ENCODE data around the gene NUP50. TPM values are rescaled to one million over a fixed set of nuclear protein-coding genes. Genes with fewer than 3 reads are reported as not detected.
A peak's percentile ranks its signal among the peaks of the same experiment; 100 is the strongest.

The NUP50 gene
- total and polyA plus RNA-seq, 2 donors (not counting 1 experiment from before 2014, with no cell fraction given) = 17.4 to 29.2 TPM

- H3K79me2 ChIP-seq (ENCODE audit: control insufficient read depth, insufficient read depth, low read length) = no peaks in the 10 kb centered on the region
- no peak overlapping the region for H3K4me3 ChIP-seq (replicated peaks in 1 of 4; ENCODE audit: control extremely low read depth in 1 of 4, insufficient read depth in 1 of 4, low read depth in 3 of 4, low read length in 4 of 4)
- peak in 1 of 2 donors; percentile 21 for DNase-seq (ENCODE audit: low read depth in 2 of 2)
- no peak overlapping the region for H2AFZ ChIP-seq (ENCODE audit: low read length)
- H3K4me1 ChIP-seq (ENCODE audit: control insufficient read depth, extremely low read depth, insufficient read depth, low read length) = peaks cover 10% of the 10 kb centered on the region
- H3K27ac ChIP-seq (ENCODE audit: insufficient read depth, low read length) = no peak overlapping the region
- H3K36me3 ChIP-seq (ENCODE audit: control insufficient read depth, insufficient read depth, low read length) = no peaks in the 10 kb centered on the region
- no peak overlapping the region for H3K4me2 ChIP-seq (ENCODE audit: extremely low read depth, insufficient read depth, low read length)
- H3K9me3 ChIP-seq (ENCODE audit: control insufficient read depth, insufficient read depth, low read depth, low read length) = no peaks in the 10 kb centered on the region
- TF ChIP-seq CTCF (conservative IDR thresholded peaks at IDR 0.05 in 1 of 2, IDR thresholded peaks at IDR 0.05 in 1 of 2; ENCODE audit: low read depth in 1 of 2, low read length in 2 of 2) (no peak), EZH2 (IDR thresholded peaks at IDR 0.05; ENCODE audit: low read length, missing control alignments) (no peak)
- peaks cover 4% of the 10 kb centered on the region for H4K20me1 ChIP-seq (ENCODE audit: control insufficient read depth, extremely low read depth, insufficient read depth, low read length)
- no peak overlapping the region for H3K9ac ChIP-seq (ENCODE audit: insufficient read depth, low read length)
- H3K27me3 ChIP-seq (ENCODE audit: control insufficient read depth, insufficient read depth, low read length) = no peaks in the 10 kb centered on the region
Observed at GRCh38 chr22:45218976-45219375, 55.3 kb downstream of the NUP50 start.

- DNase-seq (ENCODE audit: low read depth in 2 of 2) = no peak
- no peaks in the 10 kb centered on the region for H3K79me2 ChIP-seq (ENCODE audit: control insufficient read depth, insufficient read depth, low read length)
- peaks cover 7% of the 10 kb centered on the region for H3K4me1 ChIP-seq (ENCODE audit: control insufficient read depth, extremely low read depth, insufficient read depth, low read length)
- H3K27me3 ChIP-seq (ENCODE audit: control insufficient read depth, insufficient read depth, low read length) = no peaks in the 10 kb centered on the region
- H3K36me3 ChIP-seq (ENCODE audit: control insufficient read depth, insufficient read depth, low read length) = no peaks in the 10 kb centered on the region
- no peaks in the 10 kb centered on the region for H3K9me3 ChIP-seq (ENCODE audit: control insufficient read depth, insufficient read depth, low read depth, low read length)
- no peak overlapping the region for H3K4me3 ChIP-seq (replicated peaks in 1 of 4; ENCODE audit: control extremely low read depth in 1 of 4, insufficient read depth in 1 of 4, low read depth in 3 of 4, low read length in 4 of 4)
- TF ChIP-seq EZH2 (IDR thresholded peaks at IDR 0.05; ENCODE audit: low read length, missing control alignments) (no peak), CTCF (conservative IDR thresholded peaks at IDR 0.05 in 1 of 2, IDR thresholded peaks at IDR 0.05 in 1 of 2; ENCODE audit: low read depth in 1 of 2, low read length in 2 of 2) (no peak)
- H2AFZ ChIP-seq (ENCODE audit: low read length) = no peak overlapping the region
- no peak overlapping the region for H3K4me2 ChIP-seq (ENCODE audit: extremely low read depth, insufficient read depth, low read length)
- peaks cover 4% of the 10 kb centered on the region for H4K20me1 ChIP-seq (ENCODE audit: control insufficient read depth, extremely low read depth, insufficient read depth, low read length)
- no peak overlapping the region for H3K9ac ChIP-seq (ENCODE audit: insufficient read depth, low read length)
- H3K27ac ChIP-seq (ENCODE audit: insufficient read depth, low read length) = no peak overlapping the region
Observed at GRCh38 chr22:45221201-45221600, 57.5 kb downstream of the NUP50 start.

- H3K27ac ChIP-seq (ENCODE audit: insufficient read depth, low read length) = no peak overlapping the region
- no peaks in the 10 kb centered on the region for H4K20me1 ChIP-seq (ENCODE audit: control insufficient read depth, extremely low read depth, insufficient read depth, low read length)
- no peak overlapping the region for H3K9ac ChIP-seq (ENCODE audit: insufficient read depth, low read length)
- DNase-seq (ENCODE audit: low read depth in 2 of 2) = no peak
- no peaks in the 10 kb centered on the region for H3K4me1 ChIP-seq (ENCODE audit: control insufficient read depth, extremely low read depth, insufficient read depth, low read length)
- H3K9me3 ChIP-seq (ENCODE audit: control insufficient read depth, insufficient read depth, low read depth, low read length) = no peaks in the 10 kb centered on the region
- no peak overlapping the region for H2AFZ ChIP-seq (ENCODE audit: low read length)
- H3K4me2 ChIP-seq (ENCODE audit: extremely low read depth, insufficient read depth, low read length) = no peak overlapping the region
- no peak for TF ChIP-seq CTCF (conservative IDR thresholded peaks at IDR 0.05 in 1 of 2, IDR thresholded peaks at IDR 0.05 in 1 of 2; ENCODE audit: low read depth in 1 of 2, low read length in 2 of 2)
- no peak overlapping the region for H3K4me3 ChIP-seq (replicated peaks in 1 of 4; ENCODE audit: control extremely low read depth in 1 of 4, insufficient read depth in 1 of 4, low read depth in 3 of 4, low read length in 4 of 4)
- H3K79me2 ChIP-seq (ENCODE audit: control insufficient read depth, insufficient read depth, low read length) = no peaks in the 10 kb centered on the region
- no peaks in the 10 kb centered on the region for H3K36me3 ChIP-seq (ENCODE audit: control insufficient read depth, insufficient read depth, low read length)
- no peaks in the 10 kb centered on the region for H3K27me3 ChIP-seq (ENCODE audit: control insufficient read depth, insufficient read depth, low read length)
Observed at GRCh38 chr22:45223304-45224117, 59.8 kb downstream of the NUP50 start.

Data from fibroblast of lung (primary cell).